Hepatocyte (in vitro differentiated cells): ENCODE measurements around the gene ANXA2. TPM values are rescaled to one million over a fixed set of nuclear protein-coding genes. Genes with fewer than 3 reads are reported as not detected.

ENCODE experiments used
- DNase-seq: peaks from one replicate; pipeline ENCODE4 v3.0.0-alpha.2; 2016; ENCODE audit warnings: low spot score
- H2AFZ ChIP-seq: fragments of 200-600 bp; sonication (generic); 2 replicates; pipeline ENCODE4 v1.6.0; 2016; ENCODE audit warnings: antibody characterized with exemption, mild to moderate bottlenecking
- H3K27ac ChIP-seq: fragments of 200-600 bp; sonication (generic); 2 replicates; pipeline ENCODE4 v1.5.1; 2016; ENCODE audit warnings: mild to moderate bottlenecking
- H3K27me3 ChIP-seq: fragments of 200-600 bp; sonication (generic); 2 replicates; pipeline ENCODE4 v1.6.1; 2016
- H3K36me3 ChIP-seq: fragments of 200-600 bp; sonication (generic); replicated peaks from 2 replicates; pipeline ENCODE4 v1.5.1; 2016; ENCODE audit warnings: low read depth; ENCODE audit not compliant: insufficient read depth
- H3K4me1 ChIP-seq: fragments of 200-600 bp; sonication (generic); 2 replicates; pipeline ENCODE4 v1.5.1; 2016; ENCODE audit warnings: mild to moderate bottlenecking, moderate library complexity; ENCODE audit not compliant: insufficient read depth
- H3K4me2 ChIP-seq: fragments of 200-600 bp; sonication (generic); 2 replicates; pipeline ENCODE4 v1.6.0; 2016
- H3K4me3 ChIP-seq: fragments of 200-600 bp; sonication (generic); 2 replicates; pipeline ENCODE4 v1.5.1; 2016; ENCODE audit warnings: mild to moderate bottlenecking
- H3K79me2 ChIP-seq: fragments of 200-600 bp; sonication (generic); 2 replicates; pipeline ENCODE4 v1.6.0; 2017; ENCODE audit warnings: mild to moderate bottlenecking
- H3K9me2 ChIP-seq: fragments of 200-600 bp; sonication (generic); replicated peaks from 2 replicates; pipeline ENCODE4 v1.6.0; 2017; ENCODE audit warnings: mild to moderate bottlenecking; ENCODE audit not compliant: insufficient read depth
- H3K9me3 ChIP-seq: fragments of 200-600 bp; sonication (generic); 2 replicates; pipeline ENCODE4 v1.5.1; 2016; ENCODE audit warnings: low read depth, mild to moderate bottlenecking
- H4K20me1 ChIP-seq: fragments of 200-600 bp; sonication (generic); 2 replicates; pipeline ENCODE4 v1.6.0; 2016; ENCODE audit warnings: mild to moderate bottlenecking; ENCODE audit not compliant: insufficient read depth, poor library complexity, severe bottlenecking
- EZH2 ChIP-seq: fragments of 200-600 bp; sonication (generic); IDR thresholded peaks from 2 replicates; pipeline ENCODE4 v1.6.1; 2016; ENCODE audit warnings: antibody characterized with exemption, mild to moderate bottlenecking, borderline replicate concordance
- EZH2phosphoT487 ChIP-seq: fragments of 200-600 bp; sonication (generic); IDR thresholded peaks from one replicate; pipeline ENCODE4 v1.6.1; 2018; ENCODE audit warnings: antibody characterized with exemption, mild to moderate bottlenecking, low read depth, moderate library complexity; ENCODE audit not compliant: unreplicated experiment, severe bottlenecking
- WGBS: methylation state at CpG from one replicate; pipeline ENCODE4 v1.1.6; 2016; ENCODE audit warnings: low lambda C conversion rate; ENCODE audit errors: missing lambda C conversion rate; 5-methylcytosine and 5-hydroxymethylcytosine counted together
- polyA plus RNA-seq: library from polyadenylated mRNA; unstranded; fragments of >200 nt; fragmentation: Nextera tagmentation; extraction: Ambion mirVana; gene quantifications from 2 replicates; pipeline ENCODE4 v1.2.1, GENCODE V29; 2016
- total RNA-seq: library from RNA; depleted of rRNA; stranded (reverse); fragments of >200 nt; gene quantifications from 2 replicates; pipeline ENCODE4 v1.2.3, GENCODE V29; 2014
- TF ChIP-seq, protein P1 (sequence below): fragments of 200-600 bp; sonication (generic); IDR thresholded peaks from 2 replicates; pipeline ENCODE4 v1.5.1; 2016; ENCODE audit warnings: antibody characterized with exemption, mild to moderate bottlenecking; ENCODE audit not compliant: poor library complexity

Gene ANXA2
- total and polyA plus RNA-seq, 2 experiments from 2014 or later: 1,220 to 1,699 TPM

DNA sequence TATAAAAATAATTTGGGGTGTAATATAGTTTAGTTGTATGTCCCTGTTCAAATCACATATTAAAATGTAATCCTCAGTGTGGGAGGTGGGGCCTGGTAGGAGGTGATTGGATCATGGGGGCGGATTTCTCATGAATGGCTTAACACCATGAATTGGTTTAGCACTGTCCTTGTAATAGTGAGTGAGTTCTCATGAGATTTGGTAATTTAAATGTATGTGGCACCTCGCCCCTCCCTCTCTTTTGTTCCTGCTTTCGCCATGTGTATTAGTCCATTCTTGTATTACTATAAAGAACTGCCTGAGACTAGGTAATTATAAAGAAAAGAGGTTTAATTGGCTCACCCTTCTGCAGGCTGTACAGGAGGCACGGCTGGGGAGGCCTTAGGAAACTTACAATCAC, 83.9 kb downstream of the ANXA2 start:
- no peaks in the 10 kb centered on the region for H3K9me2 ChIP-seq
- H3K27me3 ChIP-seq: no peaks in the 10 kb centered on the region
- H2AFZ ChIP-seq: no peak overlapping the region
- no peaks in the 10 kb centered on the region for H3K79me2 ChIP-seq
- no peaks in the 10 kb centered on the region for H3K4me1 ChIP-seq
- DNase-seq: no peak
- no peak overlapping the region for H3K4me2 ChIP-seq
- H4K20me1 ChIP-seq: no peaks in the 10 kb centered on the region
- 90% methylated on average over 4 of the region's 4 CpGs for WGBS
- no peak overlapping the region for H3K27ac ChIP-seq
- H3K9me3 ChIP-seq: no peaks in the 10 kb centered on the region
- TF ChIP-seq EZH2: no peak
- TF ChIP-seq, protein P1, sequence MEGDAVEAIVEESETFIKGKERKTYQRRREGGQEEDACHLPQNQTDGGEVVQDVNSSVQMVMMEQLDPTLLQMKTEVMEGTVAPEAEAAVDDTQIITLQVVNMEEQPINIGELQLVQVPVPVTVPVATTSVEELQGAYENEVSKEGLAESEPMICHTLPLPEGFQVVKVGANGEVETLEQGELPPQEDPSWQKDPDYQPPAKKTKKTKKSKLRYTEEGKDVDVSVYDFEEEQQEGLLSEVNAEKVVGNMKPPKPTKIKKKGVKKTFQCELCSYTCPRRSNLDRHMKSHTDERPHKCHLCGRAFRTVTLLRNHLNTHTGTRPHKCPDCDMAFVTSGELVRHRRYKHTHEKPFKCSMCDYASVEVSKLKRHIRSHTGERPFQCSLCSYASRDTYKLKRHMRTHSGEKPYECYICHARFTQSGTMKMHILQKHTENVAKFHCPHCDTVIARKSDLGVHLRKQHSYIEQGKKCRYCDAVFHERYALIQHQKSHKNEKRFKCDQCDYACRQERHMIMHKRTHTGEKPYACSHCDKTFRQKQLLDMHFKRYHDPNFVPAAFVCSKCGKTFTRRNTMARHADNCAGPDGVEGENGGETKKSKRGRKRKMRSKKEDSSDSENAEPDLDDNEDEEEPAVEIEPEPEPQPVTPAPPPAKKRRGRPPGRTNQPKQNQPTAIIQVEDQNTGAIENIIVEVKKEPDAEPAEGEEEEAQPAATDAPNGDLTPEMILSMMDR: no peak
- TF ChIP-seq EZH2phosphoT487: no peak
- no peak overlapping the region for H3K4me3 ChIP-seq
- no peaks in the 10 kb centered on the region for H3K36me3 ChIP-seq

DNA sequence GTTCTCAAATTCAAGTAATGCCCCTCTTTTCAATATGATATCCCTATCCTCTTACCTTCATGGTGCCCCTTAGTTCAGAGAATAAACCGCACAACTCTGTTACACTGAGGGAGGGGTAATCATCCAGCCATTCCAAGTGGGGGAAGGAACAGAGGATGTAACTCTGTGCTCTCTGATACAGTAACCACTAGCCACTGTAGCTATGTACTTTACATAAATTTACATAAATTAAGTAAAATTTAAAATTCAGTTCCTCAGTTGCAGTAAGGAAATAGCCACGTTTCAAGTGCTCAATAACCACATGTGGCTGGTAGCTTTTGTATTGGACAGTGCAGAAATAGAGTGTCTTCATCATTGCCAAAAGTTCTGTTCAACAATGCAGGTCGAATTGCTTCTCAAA, 90.8 kb downstream of the ANXA2 start:
- Histone ChIP-seq H4K20me1 (no peaks in the 10 kb centered on the region), H3K27ac (no peak overlapping the region), H2AFZ (no peak overlapping the region), H3K9me2 (no peaks in the 10 kb centered on the region), H3K79me2 (no peaks in the 10 kb centered on the region), H3K4me3 (no peak overlapping the region), H3K27me3 (peaks cover 5% of the 10 kb centered on the region), H3K9me3 (no peaks in the 10 kb centered on the region), H3K4me1 (no peaks in the 10 kb centered on the region), H3K36me3 (no peaks in the 10 kb centered on the region), H3K4me2 (no peak overlapping the region)
- WGBS: 72% methylated on average over 3 of the region's 3 CpGs
- DNase-seq: no peak
- TF ChIP-seq EZH2 (no peak), EZH2phosphoT487 (no peak)
- TF ChIP-seq, protein P1: no peak

DNA sequence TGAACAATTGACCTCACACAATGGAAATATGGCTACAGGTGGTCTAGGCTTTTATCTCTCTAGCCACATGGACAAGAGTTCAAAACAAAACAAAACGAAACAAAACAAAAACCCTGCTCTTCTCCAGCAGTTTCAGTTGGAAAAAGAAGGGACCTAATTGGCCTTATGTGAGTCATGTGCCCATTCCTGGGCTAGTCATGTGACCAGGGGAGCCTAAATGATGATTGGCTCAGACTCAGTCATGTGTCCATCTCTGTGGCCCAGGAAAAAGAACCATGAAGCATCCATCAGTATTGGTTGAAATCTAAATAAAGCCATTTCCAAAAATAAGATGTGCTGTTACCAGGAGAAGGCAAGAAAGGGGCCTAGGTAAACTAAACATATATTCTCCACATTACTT, 96.8 kb downstream of the ANXA2 start:
- no peak for DNase-seq
- no peaks in the 10 kb centered on the region for H3K4me1 ChIP-seq
- H2AFZ ChIP-seq: no peak overlapping the region
- H3K79me2 ChIP-seq: no peaks in the 10 kb centered on the region
- no peaks in the 10 kb centered on the region for H3K36me3 ChIP-seq
- no peak overlapping the region for H3K4me2 ChIP-seq
- TF ChIP-seq EZH2phosphoT487: no peak
- TF ChIP-seq, protein P1: no peak
- TF ChIP-seq EZH2: no peak
- WGBS: 83% methylated on average over 1 of the region's 1 CpG
- no peak overlapping the region for H3K4me3 ChIP-seq
- no peaks in the 10 kb centered on the region for H3K9me3 ChIP-seq
- H3K9me2 ChIP-seq: no peaks in the 10 kb centered on the region
- H3K27ac ChIP-seq: no peak overlapping the region
- no peaks in the 10 kb centered on the region for H3K27me3 ChIP-seq
- H4K20me1 ChIP-seq: no peaks in the 10 kb centered on the region
